Activated effector memory CD4-positive, alpha-beta T cell treated with anti-CD3 and anti-CD28 coated beads, Interleukin-2, amount 50 U/mL, for 16 hours (primary cell): ENCODE results near the gene DEXI.

Source experiments
- DNase-seq: peaks from one replicate; pipeline ENCODE4 v3.0.0-alpha.2; 2020

Gene DEXI

GRCh38 chr16:10889855-10890254 is 52.4 kb downstream of the DEXI start:
- no peak for DNase-seq

GRCh38 chr16:10888320-10888937 is 53.8 kb downstream of the DEXI start:
- no peak for DNase-seq

- no peak for DNase-seq
These were observed 57.0 kb downstream of the DEXI start for GRCh38 chr16:10885246-10885645.

- no peak for DNase-seq
These were observed 59.3 kb downstream of the DEXI start for GRCh38 chr16:10883004-10883403.

- DNase-seq, result no peak
These were observed 60.7 kb downstream of the DEXI start for GRCh38 chr16:10881479-10882030.

- DNase-seq, result no peak
These were observed 61.4 kb downstream of the DEXI start for GRCh38 chr16:10880594-10881452.

GRCh38 chr16:10879681-10880589 is 62.3 kb downstream of the DEXI start:
- DNase-seq, result no peak
